Suprapubic skin (tissue), 4 donors: ENCODE measurements around the gene LARP4B. TPM values are rescaled to one million over a fixed set of nuclear protein-coding genes. Genes with fewer than 3 reads are reported as not detected.
A peak's percentile ranks its signal among the peaks of the same experiment; 100 is the strongest.

Experiments
- DNase-seq, 2 donors: peaks; one replicate each; pipeline ENCODE4 v3.0.0-alpha.2; 2019; ENCODE audit warnings: low spot score in 2 of 2
- H3K27ac ChIP-seq: fragments of 200-600 bp; sonication (generic); one replicate; pipeline ENCODE4 v1.5.1; 2019
- H3K27me3 ChIP-seq: fragments of 200-600 bp; sonication (generic); one replicate; pipeline ENCODE4 v1.5.1; 2019
- H3K36me3 ChIP-seq: fragments of 200-600 bp; sonication (generic); one replicate; pipeline ENCODE4 v1.5.1; 2019
- H3K4me1 ChIP-seq: fragments of 200-600 bp; sonication (generic); one replicate; pipeline ENCODE4 v1.5.1; 2019
- H3K4me3 ChIP-seq: fragments of 200-600 bp; sonication (generic); one replicate; pipeline ENCODE4 v1.5.1; 2019; ENCODE audit warnings: mild to moderate bottlenecking
- H3K9me3 ChIP-seq: fragments of 200-600 bp; sonication (generic); one replicate; pipeline ENCODE4 v1.5.1; 2019
- EP300 ChIP-seq: sonication (generic); formaldehyde crosslinking; IDR thresholded peaks from one replicate; pipeline ENCODE4 v1.6.1; 2017; ENCODE audit warnings: antibody characterized with exemption
- POLR2A ChIP-seq, 2 donors: fragments of 450-650 bp; IDR thresholded peaks; one replicate each; pipeline ENCODE4 v1.6.1; 2017; ENCODE audit warnings: antibody characterized with exemption in 2 of 2, mild to moderate bottlenecking in 2 of 2, moderate library complexity in 2 of 2
- POLR2AphosphoS5 ChIP-seq, 3 donors: sonication (generic); formaldehyde crosslinking; IDR thresholded peaks; one replicate each; pipeline ENCODE4 v1.6.1; 2017; ENCODE audit warnings: antibody characterized with exemption in 3 of 3
- WGBS: methylation state at CpG from one replicate; pipeline ENCODE4 v1.1.5; 2018; 5-methylcytosine and 5-hydroxymethylcytosine counted together
- total RNA-seq, 4 donors: library from RNA; depleted of rRNA; stranded (reverse); fragments of >200 nt; gene quantifications; one replicate each; pipeline ENCODE4 v1.1.0, GENCODE V29; 2016
- TF ChIP-seq, protein P1 (sequence below), 2 donors: fragments of 200-600 bp in 1 of 2; fragments of 450-650 bp in 1 of 2; sonication (generic) in 1 of 2; IDR thresholded peaks; one replicate each; pipeline ENCODE4 v1.5.1; 2016 to 2019; ENCODE audit warnings: antibody characterized with exemption in 2 of 2, mild to moderate bottlenecking in 1 of 2, moderate library complexity in 1 of 2

The LARP4B gene
- total RNA-seq, 4 donors from 2014 or later: 53.5 to 100 (median 69.7) TPM

DNA sequence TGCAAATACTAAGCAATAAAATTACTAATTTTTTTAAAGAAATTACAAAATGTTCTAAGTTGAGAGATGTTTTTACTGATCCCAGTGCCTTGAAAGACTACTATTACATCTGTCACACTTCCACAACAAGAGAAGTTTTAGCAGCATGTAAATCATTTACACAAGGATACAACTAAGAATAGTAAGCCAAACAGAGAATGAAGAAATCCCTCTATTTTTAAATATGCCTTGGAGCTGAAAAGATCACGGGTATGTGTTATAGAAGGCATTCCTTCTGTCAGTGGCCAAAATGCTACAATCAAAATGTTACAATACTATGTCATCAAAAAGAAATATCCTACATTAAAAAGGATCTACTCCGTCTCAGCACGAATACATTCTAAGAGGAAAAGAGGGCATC, 52.6 kb downstream of the LARP4B start:
- Histone ChIP-seq H3K9me3 (no peaks in the 10 kb centered on the region), H3K27ac (peak overlapping the region; percentile 18), H3K27me3 (no peaks in the 10 kb centered on the region), H3K4me1 (peaks cover 5% of the 10 kb centered on the region), H3K4me3 (no peak overlapping the region), H3K36me3 (peaks cover 56% of the 10 kb centered on the region)
- 68% methylated on average over 3 of the region's 3 CpGs for WGBS
- no peak for DNase-seq
- TF ChIP-seq EP300 (no peak), POLR2A (IDR thresholded peaks at IDR 0.05) (no peak), POLR2AphosphoS5 (IDR thresholded peaks at IDR 0.05) (no peak)
- TF ChIP-seq, protein P1, sequence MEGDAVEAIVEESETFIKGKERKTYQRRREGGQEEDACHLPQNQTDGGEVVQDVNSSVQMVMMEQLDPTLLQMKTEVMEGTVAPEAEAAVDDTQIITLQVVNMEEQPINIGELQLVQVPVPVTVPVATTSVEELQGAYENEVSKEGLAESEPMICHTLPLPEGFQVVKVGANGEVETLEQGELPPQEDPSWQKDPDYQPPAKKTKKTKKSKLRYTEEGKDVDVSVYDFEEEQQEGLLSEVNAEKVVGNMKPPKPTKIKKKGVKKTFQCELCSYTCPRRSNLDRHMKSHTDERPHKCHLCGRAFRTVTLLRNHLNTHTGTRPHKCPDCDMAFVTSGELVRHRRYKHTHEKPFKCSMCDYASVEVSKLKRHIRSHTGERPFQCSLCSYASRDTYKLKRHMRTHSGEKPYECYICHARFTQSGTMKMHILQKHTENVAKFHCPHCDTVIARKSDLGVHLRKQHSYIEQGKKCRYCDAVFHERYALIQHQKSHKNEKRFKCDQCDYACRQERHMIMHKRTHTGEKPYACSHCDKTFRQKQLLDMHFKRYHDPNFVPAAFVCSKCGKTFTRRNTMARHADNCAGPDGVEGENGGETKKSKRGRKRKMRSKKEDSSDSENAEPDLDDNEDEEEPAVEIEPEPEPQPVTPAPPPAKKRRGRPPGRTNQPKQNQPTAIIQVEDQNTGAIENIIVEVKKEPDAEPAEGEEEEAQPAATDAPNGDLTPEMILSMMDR (IDR thresholded peaks at IDR 0.05): no peak

DNA sequence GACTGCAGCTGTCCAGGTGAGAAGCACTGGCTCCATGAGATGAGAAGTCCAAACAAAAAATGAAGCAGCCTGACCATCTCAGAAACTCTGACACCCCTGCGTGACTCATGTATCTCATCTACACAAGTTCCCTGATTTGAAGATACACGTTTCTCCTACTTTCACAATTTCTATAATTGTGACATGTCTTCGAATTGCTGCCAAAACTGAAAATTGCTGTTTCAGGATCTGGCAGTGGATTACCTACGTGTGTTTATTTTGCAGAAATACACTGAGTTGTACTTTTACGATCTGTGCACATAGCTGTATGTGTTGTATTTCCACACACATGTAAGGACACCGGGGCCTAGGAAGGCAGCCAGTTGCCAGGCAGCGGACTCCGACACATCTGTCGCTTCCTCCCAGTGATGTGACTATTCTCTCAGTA, 53.2 kb downstream of the LARP4B start:
- TF ChIP-seq EP300 (no peak), POLR2AphosphoS5 (IDR thresholded peaks at IDR 0.05) (peak; percentile 9 to 47 (median 18))

DNA sequence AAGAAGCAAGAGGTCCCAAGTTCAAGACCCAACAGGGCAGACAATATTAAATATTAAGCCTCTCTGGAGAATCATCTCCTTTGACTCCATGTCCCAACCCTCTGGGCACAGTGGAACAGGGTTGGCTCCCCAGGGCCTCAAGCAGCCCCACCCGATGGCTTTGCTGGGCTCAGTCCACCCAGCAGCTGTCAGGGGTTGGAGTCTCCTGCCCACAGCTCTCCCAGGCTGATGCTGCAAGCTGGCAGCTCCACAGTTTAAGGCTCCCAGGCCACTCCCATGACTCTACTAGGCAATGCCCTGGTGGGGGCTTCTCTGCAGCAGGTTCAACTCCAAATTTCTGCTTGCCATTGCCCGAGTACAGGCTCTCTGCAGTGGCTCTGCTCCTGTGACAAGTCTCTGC, 55.1 kb downstream of the LARP4B start:
- Histone ChIP-seq H3K36me3 (peaks cover 42% of the 10 kb centered on the region), H3K9me3 (no peaks in the 10 kb centered on the region), H3K4me3 (no peak overlapping the region), H3K27me3 (no peaks in the 10 kb centered on the region), H3K27ac (no peak overlapping the region), H3K4me1 (peaks cover 5% of the 10 kb centered on the region)
- DNase-seq: no peak
- WGBS: 69% methylated on average over 1 of the region's 2 CpGs
- TF ChIP-seq, protein P1 (IDR thresholded peaks at IDR 0.05): no peak
- TF ChIP-seq EP300: no peak
- no peak for TF ChIP-seq POLR2AphosphoS5 (IDR thresholded peaks at IDR 0.05)
- TF ChIP-seq POLR2A (IDR thresholded peaks at IDR 0.05): no peak

More for the DNA sequence above, 53.2 kb downstream of the LARP4B start:
- Histone ChIP-seq H3K4me3 (no peak overlapping the region), H3K27ac (peak overlapping the region; percentile 60), H3K4me1 (peaks cover 5% of the 10 kb centered on the region), H3K27me3 (no peaks in the 10 kb centered on the region), H3K9me3 (no peaks in the 10 kb centered on the region), H3K36me3 (peaks cover 51% of the 10 kb centered on the region)
- DNase-seq: no peak
- 66% methylated on average over 9 of the region's 9 CpGs for WGBS

DNA sequence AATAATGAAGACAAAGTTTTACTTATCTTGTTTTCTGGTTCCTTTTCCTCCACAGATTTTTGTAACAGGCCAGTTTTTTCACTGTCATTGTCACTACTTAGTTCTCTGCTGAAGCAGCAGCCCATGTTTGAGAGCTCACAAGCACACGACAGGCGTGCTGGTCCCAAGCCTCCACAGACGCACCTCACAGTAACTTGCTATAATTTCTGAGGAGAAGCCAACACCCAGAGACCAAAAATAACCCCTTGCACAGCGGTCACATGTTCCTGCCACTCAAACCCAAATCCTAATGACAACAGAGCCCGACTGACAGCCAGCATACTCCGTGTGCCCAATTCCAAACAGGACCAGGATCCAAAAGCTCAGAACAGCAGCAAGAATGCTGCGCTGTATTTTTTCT, 58.5 kb downstream of the LARP4B start:
- TF ChIP-seq POLR2AphosphoS5 (IDR thresholded peaks at IDR 0.05): no peak
- no peak for TF ChIP-seq POLR2A (IDR thresholded peaks at IDR 0.05)
- no peak for TF ChIP-seq EP300
- TF ChIP-seq, protein P1 (IDR thresholded peaks at IDR 0.05): no peak
- Histone ChIP-seq H3K4me3 (no peak overlapping the region), H3K27me3 (no peaks in the 10 kb centered on the region), H3K36me3 (peaks cover 30% of the 10 kb centered on the region), H3K9me3 (no peaks in the 10 kb centered on the region), H3K27ac (no peak overlapping the region), H3K4me1 (peaks cover 2% of the 10 kb centered on the region)
- no peak for DNase-seq
- WGBS: 90% methylated on average over 7 of the region's 7 CpGs

DNA sequence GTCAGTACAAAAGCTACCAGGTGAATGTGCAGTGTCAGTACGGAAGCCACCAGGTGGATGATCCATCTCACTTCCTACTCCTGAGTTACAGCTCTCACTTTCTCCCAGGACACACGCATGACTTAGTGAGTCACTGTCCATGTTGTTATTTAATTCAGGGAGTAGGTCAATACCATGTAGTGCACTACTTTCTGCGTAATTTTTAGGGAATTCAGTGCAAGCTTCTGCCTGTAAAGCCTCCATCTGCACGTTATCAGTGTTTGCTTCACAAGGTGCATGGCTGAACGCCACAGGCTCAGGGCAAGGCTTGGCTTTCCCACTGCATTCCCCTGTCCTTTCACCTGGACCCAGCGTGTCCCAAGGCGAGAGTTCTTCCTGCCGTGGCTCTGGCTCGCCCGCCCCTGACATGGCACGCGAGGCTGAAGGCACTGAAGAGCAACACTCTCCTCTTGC, 59.5 kb downstream of the LARP4B start:
- Histone ChIP-seq H3K27ac (no peak overlapping the region), H3K4me3 (no peak overlapping the region), H3K36me3 (peaks cover 28% of the 10 kb centered on the region), H3K9me3 (no peaks in the 10 kb centered on the region), H3K27me3 (no peaks in the 10 kb centered on the region), H3K4me1 (no peaks in the 10 kb centered on the region)
- no peak for DNase-seq
- 93% methylated on average over 8 of the region's 12 CpGs for WGBS
- no peak for TF ChIP-seq EP300
- TF ChIP-seq POLR2AphosphoS5 (IDR thresholded peaks at IDR 0.05): no peak
- TF ChIP-seq, protein P1 (IDR thresholded peaks at IDR 0.05): no peak
- no peak for TF ChIP-seq POLR2A (IDR thresholded peaks at IDR 0.05)
